H9 (cell line): Measurements from ENCODE around the gene ERICH4. TPM values are rescaled to one million over a fixed set of nuclear protein-coding genes. Genes with fewer than 3 reads are reported as not detected.

Source experiments
- DNase-seq: peaks from one replicate; pipeline ENCODE4 v3.0.0-alpha.2; 2017
- H2AFZ ChIP-seq: one replicate; pipeline ENCODE4 v1.6.1; 2013; ENCODE audit warnings: mild to moderate bottlenecking, low read length, control low read depth, moderate library complexity
- H2AK5ac ChIP-seq: 2 replicates; pipeline ENCODE4 v1.6.1; 2013; ENCODE audit warnings: low read length, control low read depth, mixed read lengths; ENCODE audit not compliant: insufficient read length
- H2BK120ac ChIP-seq: one replicate; pipeline ENCODE4 v1.6.1; 2013; ENCODE audit warnings: low read depth, mild to moderate bottlenecking, low read length, control low read depth, inconsistent platforms; ENCODE audit not compliant: poor library complexity, severe bottlenecking
- H2BK12ac ChIP-seq: 2 replicates; pipeline ENCODE4 v1.6.1; 2013; ENCODE audit warnings: low read length, control low read depth, mixed read lengths, low read depth; ENCODE audit not compliant: insufficient read length
- H2BK15ac ChIP-seq: 2 replicates; pipeline ENCODE4 v1.6.1; 2013; ENCODE audit warnings: low read depth, low read length, control low read depth
- H2BK20ac ChIP-seq: one replicate; pipeline ENCODE4 v1.6.1; 2013; ENCODE audit warnings: low read depth, mild to moderate bottlenecking, low read length, control low read depth, inconsistent platforms; ENCODE audit not compliant: poor library complexity, severe bottlenecking
- H2BK5ac ChIP-seq: 2 replicates; pipeline ENCODE4 v1.6.1; 2013; ENCODE audit warnings: low read length, control low read depth, mixed read lengths; ENCODE audit not compliant: insufficient read length
- H3K14ac ChIP-seq: 2 replicates; pipeline ENCODE4 v1.6.1; 2013; ENCODE audit warnings: low read length, control low read depth; ENCODE audit not compliant: insufficient read depth
- H3K18ac ChIP-seq: 2 replicates; pipeline ENCODE4 v1.6.1; 2013; ENCODE audit warnings: low read depth, mild to moderate bottlenecking, mixed read lengths, low read length, control low read depth; ENCODE audit not compliant: insufficient read length
- H3K23ac ChIP-seq: 2 replicates; pipeline ENCODE4 v1.6.1; 2013; ENCODE audit warnings: low read length, control low read depth, mixed read lengths, low read depth; ENCODE audit not compliant: insufficient read length
- H3K23me2 ChIP-seq: 2 replicates; pipeline ENCODE4 v1.6.1; 2013; ENCODE audit warnings: low read depth, mild to moderate bottlenecking, mixed read lengths, low read length, control low read depth; ENCODE audit not compliant: insufficient read length, poor library complexity, severe bottlenecking
- H3K27ac ChIP-seq: 2 replicates; pipeline ENCODE4 v1.5.1; 2013; ENCODE audit warnings: low read length, control low read depth, mixed read lengths, low read depth; ENCODE audit not compliant: insufficient read length
- H3K27me3 ChIP-seq: 2 replicates; pipeline ENCODE4 v1.6.1; 2013; ENCODE audit warnings: low read length, control low read depth, inconsistent platforms; ENCODE audit not compliant: insufficient read depth
- H3K4ac ChIP-seq: 2 replicates; pipeline ENCODE4 v1.6.1; 2013; ENCODE audit warnings: low read depth, mild to moderate bottlenecking, control low read depth, inconsistent platforms, low read length, moderate library complexity
- H3K4me1 ChIP-seq: 2 replicates; pipeline ENCODE4 v1.6.1; 2013; ENCODE audit warnings: low read length, control low read depth, inconsistent platforms; ENCODE audit not compliant: insufficient read depth
- H3K4me2 ChIP-seq: 2 replicates; pipeline ENCODE4 v1.6.1; 2013; ENCODE audit warnings: low read length, control low read depth, mixed read lengths; ENCODE audit not compliant: insufficient read length, insufficient read depth
- H3K56ac ChIP-seq: 2 replicates; pipeline ENCODE4 v1.6.1; 2013; ENCODE audit warnings: low read depth, mild to moderate bottlenecking, mixed read lengths, low read length, control low read depth; ENCODE audit not compliant: insufficient read length
- H3K79me1 ChIP-seq: 2 replicates; pipeline ENCODE4 v1.6.1; 2013; ENCODE audit warnings: low read depth, mild to moderate bottlenecking, moderate library complexity, low read length, control low read depth, inconsistent platforms; ENCODE audit not compliant: insufficient read depth, poor library complexity, severe bottlenecking
- H3K79me2 ChIP-seq: 2 replicates; pipeline ENCODE4 v1.6.1; 2013; ENCODE audit warnings: low read length, control low read depth, inconsistent platforms; ENCODE audit not compliant: insufficient read depth
- H3K9ac ChIP-seq: 2 replicates; pipeline ENCODE4 v1.6.1; 2013; ENCODE audit warnings: low read length, control low read depth, mixed read lengths; ENCODE audit not compliant: insufficient read length; ENCODE audit errors: extremely low read depth
- H3K9me3 ChIP-seq: one replicate; pipeline ENCODE4 v1.6.1; 2013; ENCODE audit warnings: low read depth, low read length, inconsistent platforms; ENCODE audit not compliant: control insufficient read depth
- H3T11ph ChIP-seq: one replicate; pipeline ENCODE4 v1.6.1; 2013; ENCODE audit warnings: mild to moderate bottlenecking, low read length, control low read depth, inconsistent platforms
- H4K20me1 ChIP-seq: one replicate; pipeline ENCODE4 v1.6.1; 2013; ENCODE audit not compliant: control insufficient read depth, insufficient read length, insufficient read depth
- H4K5ac ChIP-seq: 2 replicates; pipeline ENCODE4 v1.6.1; 2013; ENCODE audit warnings: low read depth, mild to moderate bottlenecking, mixed read lengths, low read length, control low read depth; ENCODE audit not compliant: insufficient read length
- H4K8ac ChIP-seq: replicated peaks from 2 replicates; pipeline ENCODE4 v1.6.1; 2013; ENCODE audit warnings: low read length, control low read depth, mixed read lengths, low read depth; ENCODE audit not compliant: insufficient read length
- H4K91ac ChIP-seq: 2 replicates; pipeline ENCODE4 v1.6.1; 2013; ENCODE audit warnings: low read depth, mild to moderate bottlenecking, moderate library complexity, mixed read lengths, low read length, control low read depth; ENCODE audit not compliant: insufficient read length
- H3K27ac Mint-ChIP-seq, 3 experiments: 2 replicates in 2 of 3; 3 replicates in 1 of 3; pipeline ENCODE4 v1.8.0; 2020 to 2021; ENCODE audit warnings: mixed read lengths in 3 of 3, mild to moderate bottlenecking in 1 of 3, moderate library complexity in 1 of 3
- H3K27me3 Mint-ChIP-seq: 2 replicates; pipeline ENCODE4 v1.8.0; 2021; ENCODE audit warnings: low read depth, mild to moderate bottlenecking, moderate library complexity, mixed read lengths
- H3K36me3 Mint-ChIP-seq, 3 experiments: 2 replicates in 2 of 3; 3 replicates in 1 of 3; pipeline ENCODE4 v1.8.0; 2020 to 2021; ENCODE audit warnings: low read depth in 3 of 3, mixed read lengths in 3 of 3; ENCODE audit not compliant: insufficient read depth in 1 of 3
- H3K4me1 Mint-ChIP-seq, 2 experiments: 2 replicates each; pipeline ENCODE4 v1.8.0; 2020; ENCODE audit warnings: mixed read lengths in 2 of 2
- H3K4me3 Mint-ChIP-seq, 2 experiments: 2 replicates in 1 of 2; 3 replicates in 1 of 2; pipeline ENCODE4 v1.8.0; 2020 to 2021; ENCODE audit warnings: mild to moderate bottlenecking in 2 of 2, mixed read lengths in 2 of 2, moderate library complexity in 1 of 2
- H3K9me3 Mint-ChIP-seq, 2 experiments: 2 replicates in 1 of 2; 3 replicates in 1 of 2; pipeline ENCODE4 v1.8.0; 2020; ENCODE audit warnings: mild to moderate bottlenecking in 2 of 2, mixed read lengths in 2 of 2, moderate library complexity in 1 of 2
- CTCF ChIP-seq: fragments of 200-600 bp; sonication (generic); conservative IDR thresholded peaks from 3 replicates; pipeline ENCODE4 v1.8.0; 2021; ENCODE audit warnings: antibody characterized with exemption, mild to moderate bottlenecking
- WGBS: extraction: QIAGEN DNeasy Blood & Tissue Kit; methylation state at CpG from one replicate; pipeline ENCODE4 v1.1.7; 2013; ENCODE audit warnings: missing lambda C conversion rate, low lambda C conversion rate, mixed read lengths; ENCODE audit not compliant: insufficient read length; ENCODE audit errors: extremely low coverage; 5-methylcytosine and 5-hydroxymethylcytosine counted together
- total RNA-seq: library from RNA; stranded (reverse); gene quantifications from 2 replicates; pipeline ENCODE4 v1.2.1, GENCODE V29; 2021

Gene ERICH4
- total RNA-seq, 1 experiment from 2014 or later, result not detected

- no peak for TF ChIP-seq CTCF
- Histone ChIP-seq H4K91ac (no peak overlapping the region), H3K18ac (no peak overlapping the region), H4K5ac (no peak overlapping the region), H3K79me2 (no peaks in the 10 kb centered on the region), H3K4me2 (no peak overlapping the region), H2BK15ac (no peak overlapping the region), H3K23me2 (peaks cover 4% of the 10 kb centered on the region), H2BK5ac (no peak overlapping the region), H3K27ac (no peak overlapping the region), H3K4ac (no peak overlapping the region), H4K20me1 (peaks cover 3% of the 10 kb centered on the region), H4K8ac (no peak overlapping the region), H2AFZ (no peak overlapping the region), H2BK120ac (no peak overlapping the region), H3K9ac (no peak overlapping the region), H2BK20ac (no peak overlapping the region), H3K56ac (no peak overlapping the region), H3T11ph (no peak overlapping the region), H3K14ac (no peak overlapping the region), H3K9me3 (no peaks in the 10 kb centered on the region), H3K27me3 (no peaks in the 10 kb centered on the region), H3K4me1 (no peaks in the 10 kb centered on the region; the same call in 1 of the 2 replicates), H3K23ac (no peak overlapping the region), H2AK5ac (no peak overlapping the region), H3K79me1 (no peaks in the 10 kb centered on the region), H2BK12ac (no peak overlapping the region)
- Mint-ChIP-seq H3K27me3 (no peaks in the 10 kb centered on the region; the same call in 1 of the 2 replicates), H3K4me3 (no peak overlapping the region; a peak in 1 of 5 replicates), H3K27ac (no peak overlapping the region; a peak in 1 of 7 replicates), H3K9me3 (no peaks in the 10 kb centered on the region), H3K4me1 (peaks cover 7 to 18% of the 10 kb centered on the region in 2 experiments), H3K36me3 (peaks cover 0 to 19% (median 13%) of the 10 kb centered on the region in 3 experiments; a peak in 4 of 7 replicates)
- no peak for DNase-seq
- WGBS, result no CpG with 5 or more reads among the region's 23 CpGs
Measured at GRCh38 chr19:41410336-41411054, 32.5 kb upstream of the ERICH4 start.
